ENCODE data around the gene PODN. TPM values are rescaled to one million over a fixed set of nuclear protein-coding genes. Genes with fewer than 3 reads are reported as not detected.
A peak's percentile ranks its signal among the peaks of the same experiment; 100 is the strongest.

Gene PODN
- total RNA-seq, 5 donors from 2014 or later (not counting 1 experiment from before 2014, with no cell fraction given) = 0.22 to 0.68 (median 0.46) TPM; not detected in 1

- H3K27me3 ChIP-seq (replicated peaks in 1 of 2; ENCODE audit: control insufficient read depth in 2 of 2, extremely low read depth in 1 of 2, insufficient read depth in 2 of 2, low read length in 1 of 2) = no peaks in the 10 kb centered on the region
- no peaks in the 10 kb centered on the region for H3K27me3 Mint-ChIP-seq
- DNase-seq (no peak), ATAC-seq (replicated peaks in 1 of 4) (no peak)
- H3K27ac ChIP-seq (ENCODE audit: low read length) = no peak overlapping the region
- H3K9me3 ChIP-seq = no peaks in the 10 kb centered on the region
- CTCF ChIA-PET = no interaction called here
- H3K4me1 ChIP-seq (ENCODE audit: control insufficient read depth in 1 of 2, extremely low read depth in 1 of 2, insufficient read depth in 2 of 2, low read length in 2 of 2) = no peaks in the 10 kb centered on the region
- no CpG with 5 or more reads among the region's 3 CpGs for WGBS (ENCODE audit: insufficient coverage)
- peaks cover 0 to 1% (median 0%) of the 10 kb centered on the region in 3 donors for H3K4me1 Mint-ChIP-seq
- H3K27ac Mint-ChIP-seq = no peak overlapping the region
- POLR2A ChIA-PET = no interaction called here
- no peak overlapping the region for H3K4me3 Mint-ChIP-seq
- no peaks in the 10 kb centered on the region for H3K9me3 Mint-ChIP-seq
- peaks cover 65% of the 10 kb centered on the region for H3K36me3 Mint-ChIP-seq
- no peak overlapping the region for H3K4me3 ChIP-seq (ENCODE audit: control insufficient read depth in 1 of 2, extremely low read depth in 1 of 2, low read length in 1 of 2)
- H3K36me3 ChIP-seq (ENCODE audit: control insufficient read depth in 2 of 2, extremely low read depth in 1 of 2, insufficient read depth in 1 of 2, low read length in 1 of 2) = peaks cover 2 to 51% of the 10 kb centered on the region in 2 donors
These were observed 12.4 kb upstream of the PODN start for GRCh38 chr1:53049574-53049967.

DNA sequence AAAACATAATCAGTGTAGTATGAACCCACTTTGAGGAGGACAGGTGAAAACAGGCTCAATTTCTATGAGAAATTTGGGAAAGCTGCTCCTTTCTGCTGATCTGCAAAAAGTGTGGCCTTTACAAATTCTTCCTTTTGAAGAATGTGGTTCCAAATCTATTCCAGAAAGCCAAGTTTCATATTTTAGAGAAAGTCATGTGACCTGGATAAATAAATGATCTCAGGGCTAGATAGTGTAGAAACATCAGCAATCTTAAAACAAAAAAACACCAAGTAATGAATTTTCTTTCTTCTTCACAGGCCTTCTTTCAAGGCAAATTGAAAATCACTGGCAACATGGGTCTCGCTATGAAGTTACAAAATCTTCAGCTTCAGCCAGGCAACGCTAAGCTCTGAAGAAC lies 11.7 kb upstream of the PODN start:
- Mint-ChIP-seq H3K27ac (no peak overlapping the region), H3K4me1 (peaks cover 0 to 1% (median 0%) of the 10 kb centered on the region in 3 donors), H3K36me3 (peaks cover 65% of the 10 kb centered on the region), H3K27me3 (no peaks in the 10 kb centered on the region), H3K9me3 (no peaks in the 10 kb centered on the region), H3K4me3 (no peak overlapping the region)
- CTCF ChIA-PET = no interaction called here
- H3K4me3 ChIP-seq (ENCODE audit: control insufficient read depth in 1 of 2, extremely low read depth in 1 of 2, low read length in 1 of 2) = no peak overlapping the region
- peaks cover 2 to 51% of the 10 kb centered on the region in 2 donors for H3K36me3 ChIP-seq (ENCODE audit: control insufficient read depth in 2 of 2, extremely low read depth in 1 of 2, insufficient read depth in 1 of 2, low read length in 1 of 2)
- no peak for DNase-seq
- no CpG with 5 or more reads among the region's 2 CpGs for WGBS (ENCODE audit: insufficient coverage)
- ATAC-seq (replicated peaks in 1 of 4) = no peak
- POLR2A ChIA-PET = no interaction called here
- no peaks in the 10 kb centered on the region for H3K4me1 ChIP-seq (ENCODE audit: control insufficient read depth in 1 of 2, extremely low read depth in 1 of 2, insufficient read depth in 2 of 2, low read length in 2 of 2)
- H3K27me3 ChIP-seq (replicated peaks in 1 of 2; ENCODE audit: control insufficient read depth in 2 of 2, extremely low read depth in 1 of 2, insufficient read depth in 2 of 2, low read length in 1 of 2) = no peaks in the 10 kb centered on the region
- H3K27ac ChIP-seq (ENCODE audit: low read length) = no peak overlapping the region
- H3K9me3 ChIP-seq = no peaks in the 10 kb centered on the region

DNA sequence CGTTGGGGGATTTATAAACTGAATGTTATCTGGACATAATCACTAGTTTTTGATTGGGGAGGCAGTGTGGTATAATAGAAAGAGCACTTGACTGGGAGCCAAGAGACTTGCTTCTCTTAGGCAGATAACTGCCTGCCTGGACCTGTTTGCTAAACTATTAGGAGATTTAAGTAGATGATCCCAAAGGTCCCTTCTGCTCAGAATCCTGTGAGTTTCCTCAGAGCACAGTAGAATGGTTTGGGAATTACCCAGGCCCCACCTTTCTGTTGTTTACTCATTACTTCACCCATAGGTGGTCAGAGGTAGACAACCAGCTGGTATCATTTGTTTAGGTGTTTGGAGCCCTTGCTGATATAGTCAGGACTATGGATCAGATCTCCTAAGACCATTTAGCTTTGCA lies 10.3 kb upstream of the PODN start:
- CTCF ChIA-PET = no interaction called here

GRCh38 chr1:53057127-53057526 lies 4.9 kb upstream of the PODN start:
- CTCF ChIA-PET = no interaction called here
- Mint-ChIP-seq H3K9me3 (no peaks in the 10 kb centered on the region), H3K4me1 (peaks cover 0 to 7% (median 0%) of the 10 kb centered on the region in 3 donors), H3K27me3 (peaks cover 9 to 22% of the 10 kb centered on the region in 2 donors), H3K36me3 (peaks cover 29% of the 10 kb centered on the region), H3K27ac (no peak overlapping the region), H3K4me3 (no peak overlapping the region)
- H3K27ac ChIP-seq (ENCODE audit: low read length) = no peak overlapping the region
- ATAC-seq (replicated peaks in 1 of 4) (no peak), DNase-seq (no peak)
- H3K27me3 ChIP-seq (replicated peaks in 1 of 2; ENCODE audit: control insufficient read depth in 2 of 2, extremely low read depth in 1 of 2, insufficient read depth in 2 of 2, low read length in 1 of 2) = peaks cover 0 to 13% of the 10 kb centered on the region in 2 experiments
- POLR2A ChIA-PET = no interaction called here
- H3K36me3 ChIP-seq (ENCODE audit: control insufficient read depth in 2 of 2, extremely low read depth in 1 of 2, insufficient read depth in 1 of 2, low read length in 1 of 2) = peaks cover 0 to 4% of the 10 kb centered on the region in 2 donors
- H3K4me1 ChIP-seq (ENCODE audit: control insufficient read depth in 1 of 2, extremely low read depth in 1 of 2, insufficient read depth in 2 of 2, low read length in 2 of 2) = peaks cover 0 to 7% of the 10 kb centered on the region in 2 experiments
- H3K4me3 ChIP-seq (ENCODE audit: control insufficient read depth in 1 of 2, extremely low read depth in 1 of 2, low read length in 1 of 2) = no peak overlapping the region
- no CpG with 5 or more reads among the region's 2 CpGs for WGBS (ENCODE audit: insufficient coverage)
- H3K9me3 ChIP-seq = no peaks in the 10 kb centered on the region

More for the DNA sequence above, 10.3 kb upstream of the PODN start:
- H3K36me3 Mint-ChIP-seq = peaks cover 62% of the 10 kb centered on the region
- Histone ChIP-seq H3K4me1 (ENCODE audit: control insufficient read depth in 1 of 2, extremely low read depth in 1 of 2, insufficient read depth in 2 of 2, low read length in 2 of 2) (no peaks in the 10 kb centered on the region), H3K27me3 (replicated peaks in 1 of 2; ENCODE audit: control insufficient read depth in 2 of 2, extremely low read depth in 1 of 2, insufficient read depth in 2 of 2, low read length in 1 of 2) (no peaks in the 10 kb centered on the region), H3K9me3 (no peaks in the 10 kb centered on the region), H3K36me3 (ENCODE audit: control insufficient read depth in 2 of 2, extremely low read depth in 1 of 2, insufficient read depth in 1 of 2, low read length in 1 of 2) (peaks cover 2 to 46% of the 10 kb centered on the region in 2 donors), H3K27ac (ENCODE audit: low read length) (no peak overlapping the region), H3K4me3 (ENCODE audit: control insufficient read depth in 1 of 2, extremely low read depth in 1 of 2, low read length in 1 of 2) (no peak overlapping the region)
- no peak for DNase-seq
- POLR2A ChIA-PET = no interaction called here
- no peak for ATAC-seq (replicated peaks in 1 of 4)
- H3K27ac Mint-ChIP-seq = no peak overlapping the region
- WGBS (ENCODE audit: insufficient coverage) = 86% methylated on average over 1 of the region's 1 CpG
- H3K9me3 Mint-ChIP-seq = no peaks in the 10 kb centered on the region
- H3K4me3 Mint-ChIP-seq = no peak overlapping the region
- no peaks in the 10 kb centered on the region for H3K27me3 Mint-ChIP-seq
- no peaks in the 10 kb centered on the region for H3K4me1 Mint-ChIP-seq

DNA sequence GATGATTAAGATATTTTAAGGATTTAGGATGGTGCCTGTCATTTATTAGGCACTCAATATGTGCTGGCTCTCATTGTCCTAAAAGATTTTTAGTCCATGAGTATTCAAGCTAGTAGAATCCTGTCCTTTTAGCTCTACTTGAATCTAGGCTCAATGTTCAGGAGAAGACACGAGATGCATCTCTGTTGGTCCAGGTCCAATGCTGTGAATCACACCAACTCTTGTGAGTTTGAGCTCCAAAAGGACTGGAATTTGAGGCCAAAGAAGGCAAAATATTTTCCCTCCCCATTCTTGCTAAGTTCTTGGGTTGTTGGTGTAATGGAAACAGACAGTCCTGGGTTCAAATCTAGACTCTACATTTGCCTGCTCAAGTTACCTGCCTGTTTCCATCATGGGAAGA lies 1.4 kb upstream of the PODN start:
- Mint-ChIP-seq H3K36me3 (no peaks in the 10 kb centered on the region), H3K9me3 (no peaks in the 10 kb centered on the region), H3K27me3 (peaks cover 24 to 46% of the 10 kb centered on the region in 2 donors), H3K4me1 (peaks cover 5 to 19% (median 11%) of the 10 kb centered on the region in 3 donors), H3K4me3 (peak overlapping the region in 1 of 3 donors; percentile 68), H3K27ac (no peak overlapping the region)
- ChIA-PET POLR2A (no interaction called here), CTCF (no interaction called here)
- Histone ChIP-seq H3K4me3 (ENCODE audit: control insufficient read depth in 1 of 2, extremely low read depth in 1 of 2, low read length in 1 of 2) (no peak overlapping the region), H3K27ac (ENCODE audit: low read length) (no peak overlapping the region), H3K9me3 (no peaks in the 10 kb centered on the region), H3K36me3 (ENCODE audit: control insufficient read depth in 2 of 2, extremely low read depth in 1 of 2, insufficient read depth in 1 of 2, low read length in 1 of 2) (no peaks in the 10 kb centered on the region), H3K4me1 (ENCODE audit: control insufficient read depth in 1 of 2, extremely low read depth in 1 of 2, insufficient read depth in 2 of 2, low read length in 2 of 2) (peaks cover 0 to 20% of the 10 kb centered on the region in 2 experiments), H3K27me3 (replicated peaks in 1 of 2; ENCODE audit: control insufficient read depth in 2 of 2, extremely low read depth in 1 of 2, insufficient read depth in 2 of 2, low read length in 1 of 2) (peaks cover 3 to 45% of the 10 kb centered on the region in 2 experiments)
- WGBS (ENCODE audit: insufficient coverage) = 80% methylated on average over 1 of the region's 1 CpG
- ATAC-seq (replicated peaks in 1 of 4) = no peak
- DNase-seq = no peak

- Mint-ChIP-seq H3K36me3 (no peaks in the 10 kb centered on the region), H3K4me1 (peaks cover 5 to 19% (median 11%) of the 10 kb centered on the region in 3 donors), H3K27me3 (peaks cover 29 to 49% of the 10 kb centered on the region in 2 donors), H3K27ac (no peak overlapping the region), H3K9me3 (no peaks in the 10 kb centered on the region), H3K4me3 (peak overlapping the region; percentile 41 to 68 (median 50))
- Histone ChIP-seq H3K27ac (ENCODE audit: low read length) (no peak overlapping the region), H3K4me1 (ENCODE audit: control insufficient read depth in 1 of 2, extremely low read depth in 1 of 2, insufficient read depth in 2 of 2, low read length in 2 of 2) (peaks cover 0 to 20% of the 10 kb centered on the region in 2 experiments), H3K27me3 (replicated peaks in 1 of 2; ENCODE audit: control insufficient read depth in 2 of 2, extremely low read depth in 1 of 2, insufficient read depth in 2 of 2, low read length in 1 of 2) (peaks cover 3 to 46% of the 10 kb centered on the region in 2 experiments), H3K36me3 (ENCODE audit: control insufficient read depth in 2 of 2, extremely low read depth in 1 of 2, insufficient read depth in 1 of 2, low read length in 1 of 2) (no peaks in the 10 kb centered on the region), H3K4me3 (ENCODE audit: control insufficient read depth in 1 of 2, extremely low read depth in 1 of 2, low read length in 1 of 2) (no peak overlapping the region), H3K9me3 (no peaks in the 10 kb centered on the region)
- POLR2A ChIA-PET = no interaction called here
- DNase-seq (no peak), ATAC-seq (replicated peaks in 1 of 4) (peak in 1 of 4 experiments; percentile 28)
- CTCF ChIA-PET = no interaction called here
- WGBS (ENCODE audit: insufficient coverage) = 50% methylated on average over 11 of the region's 19 CpGs
These were observed 722 bp upstream of the PODN start for GRCh38 chr1:53061123-53061858.

All from T-cell (primary cell).